LNCaP clone FGC (cell line): ENCODE data around the gene PMIS2.

ENCODE experiments used
- DNase-seq: peaks from one replicate; pipeline ENCODE4 v3.0.0-alpha.2; 2011; ENCODE audit warnings: low read depth
- H3K4me3 ChIP-seq: 2 replicates; pipeline ENCODE4 v1.5.1; 2011; ENCODE audit warnings: mild to moderate bottlenecking, low read depth, low read length, control low read depth
- TF ChIP-seq, protein P1 (sequence below): IDR thresholded peaks from 2 replicates; pipeline ENCODE4 v1.5.1; 2012; ENCODE audit warnings: mild to moderate bottlenecking; ENCODE audit not compliant: control insufficient read depth, insufficient read depth; ENCODE audit errors: extremely low read depth

PMIS2 gene

DNA sequence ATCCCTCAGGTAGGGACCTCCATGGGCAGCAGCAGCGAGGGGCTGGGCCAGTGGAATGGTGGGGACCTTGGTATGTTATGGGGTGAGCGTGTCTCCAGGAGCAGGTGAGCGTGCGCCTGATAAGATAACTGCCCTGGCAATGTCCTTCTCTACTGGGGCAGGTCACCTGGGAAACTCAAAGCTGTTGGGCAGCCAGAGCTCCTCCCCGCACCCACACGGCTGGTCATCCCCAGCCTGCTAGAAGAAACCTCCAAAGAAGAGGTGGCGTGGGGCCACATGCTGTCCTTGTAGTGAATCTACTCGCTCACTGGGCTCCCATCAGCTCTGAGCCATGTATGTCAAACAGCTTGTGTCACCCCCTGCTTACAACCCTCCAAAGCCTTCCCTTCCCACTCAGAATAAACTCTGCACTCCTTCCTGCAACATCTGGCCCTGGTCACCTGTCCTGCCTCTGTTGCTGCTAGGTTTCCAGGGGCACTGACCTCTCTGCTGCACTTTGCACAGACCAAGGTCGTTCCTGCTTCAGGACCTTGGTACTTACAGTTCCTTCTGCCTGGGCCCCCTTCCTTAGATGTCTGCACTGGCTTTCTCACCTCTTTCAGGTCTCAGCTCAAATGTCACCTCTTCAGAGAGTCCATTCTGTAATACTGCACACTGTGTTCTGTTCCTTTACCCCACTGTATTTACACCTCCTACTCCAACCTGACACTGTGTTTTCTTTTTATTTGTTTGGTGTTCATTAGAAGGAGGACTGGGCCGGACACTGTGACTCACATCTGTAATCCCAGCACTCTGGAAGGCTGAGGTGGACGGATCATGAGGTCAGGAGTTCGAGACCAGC, 20.7 kb upstream of the PMIS2 start:
- TF ChIP-seq, protein P1, sequence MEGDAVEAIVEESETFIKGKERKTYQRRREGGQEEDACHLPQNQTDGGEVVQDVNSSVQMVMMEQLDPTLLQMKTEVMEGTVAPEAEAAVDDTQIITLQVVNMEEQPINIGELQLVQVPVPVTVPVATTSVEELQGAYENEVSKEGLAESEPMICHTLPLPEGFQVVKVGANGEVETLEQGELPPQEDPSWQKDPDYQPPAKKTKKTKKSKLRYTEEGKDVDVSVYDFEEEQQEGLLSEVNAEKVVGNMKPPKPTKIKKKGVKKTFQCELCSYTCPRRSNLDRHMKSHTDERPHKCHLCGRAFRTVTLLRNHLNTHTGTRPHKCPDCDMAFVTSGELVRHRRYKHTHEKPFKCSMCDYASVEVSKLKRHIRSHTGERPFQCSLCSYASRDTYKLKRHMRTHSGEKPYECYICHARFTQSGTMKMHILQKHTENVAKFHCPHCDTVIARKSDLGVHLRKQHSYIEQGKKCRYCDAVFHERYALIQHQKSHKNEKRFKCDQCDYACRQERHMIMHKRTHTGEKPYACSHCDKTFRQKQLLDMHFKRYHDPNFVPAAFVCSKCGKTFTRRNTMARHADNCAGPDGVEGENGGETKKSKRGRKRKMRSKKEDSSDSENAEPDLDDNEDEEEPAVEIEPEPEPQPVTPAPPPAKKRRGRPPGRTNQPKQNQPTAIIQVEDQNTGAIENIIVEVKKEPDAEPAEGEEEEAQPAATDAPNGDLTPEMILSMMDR, result no peak
- no peak for DNase-seq
- no peak overlapping the region for H3K4me3 ChIP-seq

DNA sequence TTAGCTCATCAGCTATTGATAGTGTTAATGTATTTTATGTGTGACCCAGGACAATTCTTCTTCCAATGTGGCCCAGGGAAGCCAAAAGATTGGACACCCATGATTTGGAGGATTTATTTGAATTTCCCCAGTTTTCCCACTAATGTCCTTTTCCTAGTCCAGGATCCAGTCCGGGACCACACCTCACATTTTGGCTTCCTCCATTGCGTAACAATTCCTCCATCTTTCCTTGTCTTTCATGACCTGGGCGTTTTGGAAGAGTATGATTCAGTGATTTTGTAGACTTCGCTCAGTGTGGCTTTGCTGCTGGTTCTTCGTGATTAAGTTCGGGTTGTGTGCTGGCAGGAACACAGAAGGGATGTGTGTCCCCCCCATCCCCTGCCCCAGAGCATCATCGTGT, 19.2 kb upstream of the PMIS2 start:
- H3K4me3 ChIP-seq, result no peak overlapping the region
- TF ChIP-seq, protein P1, result no peak
- no peak for DNase-seq

DNA sequence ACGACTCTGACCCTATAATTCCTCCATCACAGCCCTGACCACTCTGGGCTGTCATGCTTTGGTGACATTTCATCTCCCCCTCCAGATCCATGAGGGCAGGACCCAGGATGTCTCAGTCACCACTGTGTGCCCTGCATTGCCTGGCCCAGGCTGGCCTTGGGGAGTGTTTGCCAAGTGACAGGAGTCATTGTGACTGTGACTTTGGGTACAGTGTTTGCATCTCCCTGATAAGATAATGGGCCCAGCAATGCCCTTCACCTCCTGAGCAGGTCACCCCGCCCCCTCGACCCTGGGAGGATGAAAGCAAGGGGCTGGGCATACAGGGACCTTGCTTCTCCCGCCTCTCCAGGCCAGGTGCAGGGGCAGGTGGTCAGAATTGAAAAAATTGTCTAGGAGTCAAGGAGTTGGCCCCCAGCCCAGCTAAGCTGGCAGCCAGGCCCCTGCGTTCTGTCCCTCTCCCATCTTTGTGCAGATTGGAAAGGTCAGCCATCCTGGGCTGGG, 16.6 kb upstream of the PMIS2 start:
- no peak overlapping the region for H3K4me3 ChIP-seq
- TF ChIP-seq, protein P1, result no peak
- DNase-seq, result no peak

DNA sequence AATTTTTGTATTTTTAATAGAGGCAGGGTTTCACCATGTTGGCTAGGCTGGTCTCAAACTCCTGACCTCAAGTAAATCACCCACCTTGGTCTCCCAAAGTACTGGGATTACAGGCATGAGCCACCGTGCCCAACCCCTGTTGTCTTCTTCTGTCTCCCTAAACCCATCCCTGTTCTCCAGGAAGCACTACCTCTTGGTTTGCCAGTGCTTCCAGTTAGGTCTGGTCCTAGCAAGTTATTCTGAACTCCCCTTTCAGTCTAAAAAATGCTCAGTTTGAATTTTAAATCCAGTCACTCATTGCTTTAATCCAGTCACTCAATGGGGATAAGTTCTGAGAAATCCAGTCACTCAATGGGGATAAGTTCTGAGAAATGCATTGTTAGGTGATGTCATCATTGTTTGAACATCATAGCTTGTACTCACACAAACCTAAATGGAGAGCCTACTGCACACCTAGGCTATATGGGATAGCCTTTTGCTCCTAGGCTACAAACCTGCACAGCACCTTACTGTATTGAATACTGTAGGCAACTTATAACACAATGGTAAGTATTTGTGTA, 14.5 kb upstream of the PMIS2 start:
- no peak for DNase-seq
- TF ChIP-seq, protein P1, result no peak
- H3K4me3 ChIP-seq, result no peak overlapping the region

DNA sequence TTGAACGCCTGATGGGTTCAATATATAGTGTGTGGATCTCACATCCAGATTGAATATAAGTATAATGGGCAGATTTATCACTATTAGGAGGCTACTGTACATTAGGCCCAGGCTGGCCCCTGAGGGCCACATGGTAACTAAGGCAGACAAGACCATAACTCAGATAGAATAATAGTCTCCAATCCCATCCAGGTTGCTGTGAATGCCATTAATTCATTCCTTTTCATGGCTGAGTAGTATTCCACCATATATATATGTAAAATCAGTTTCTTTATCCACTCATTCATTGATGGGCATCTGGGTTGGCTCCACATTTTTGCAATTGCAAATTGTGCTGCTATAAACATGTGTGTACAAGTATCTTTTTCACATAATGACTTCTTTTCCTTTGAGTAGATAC, 8.1 kb upstream of the PMIS2 start:
- DNase-seq, result no peak
- no peak overlapping the region for H3K4me3 ChIP-seq
- TF ChIP-seq, protein P1, result no peak

DNA sequence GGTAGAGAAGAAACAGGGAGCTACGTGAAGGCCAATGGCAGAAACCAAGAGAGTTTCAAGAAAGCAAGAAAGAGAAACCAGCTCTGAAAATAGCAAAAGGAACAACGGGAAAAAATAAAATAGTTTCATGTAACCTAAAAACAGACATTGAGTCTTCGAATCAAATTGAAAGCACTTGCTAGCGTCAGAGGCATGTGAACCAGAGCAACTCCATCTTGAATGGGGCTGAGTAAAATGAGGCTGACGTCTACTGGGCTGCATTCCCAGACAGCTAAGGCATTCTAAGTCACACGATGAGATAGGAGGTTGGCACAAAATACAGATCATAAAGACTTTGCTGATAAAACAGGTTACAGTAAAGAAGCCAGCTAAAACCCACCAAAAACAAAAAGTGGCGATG, 7.3 kb upstream of the PMIS2 start:
- H3K4me3 ChIP-seq, result no peak overlapping the region
- DNase-seq, result no peak
- TF ChIP-seq, protein P1, result no peak
